HG03025 (cell line): Measurements from ENCODE around the gene PCDH9.

Source experiments
- ATAC-seq: cut with Tn5 transposase; IDR thresholded peaks from one replicate; pipeline ENCODE4 v1.9.1; 2021; ENCODE audit warnings: mild to moderate bottlenecking, moderate library complexity; ENCODE audit not compliant: unreplicated experiment, low FRiP score

PCDH9 gene

GRCh38 chr13:67225252-67226159 lies 4.6 kb downstream of the PCDH9 start:
- ATAC-seq, result no peak

GRCh38 chr13:67224148-67224846 lies 5.8 kb downstream of the PCDH9 start:
- no peak for ATAC-seq

- ATAC-seq, result no peak
Measured at GRCh38 chr13:67223742-67224141, 6.4 kb downstream of the PCDH9 start.

GRCh38 chr13:67223024-67223423 lies 7.1 kb downstream of the PCDH9 start:
- ATAC-seq, result no peak

- peak; percentile 68 for ATAC-seq
Measured at GRCh38 chr13:67221630-67222226, 8.4 kb downstream of the PCDH9 start.

GRCh38 chr13:67219113-67219512 lies 11.0 kb downstream of the PCDH9 start:
- no peak for ATAC-seq

GRCh38 chr13:67217880-67218279 lies 12.3 kb downstream of the PCDH9 start:
- ATAC-seq, result no peak

GRCh38 chr13:67216864-67217263 lies 13.3 kb downstream of the PCDH9 start:
- ATAC-seq, result no peak

GRCh38 chr13:67210208-67210607 lies 19.9 kb downstream of the PCDH9 start:
- ATAC-seq, result no peak

GRCh38 chr13:67208552-67208951 lies 21.6 kb downstream of the PCDH9 start:
- no peak for ATAC-seq

GRCh38 chr13:67204764-67205163 lies 25.4 kb downstream of the PCDH9 start:
- ATAC-seq, result no peak

GRCh38 chr13:67200605-67201004 lies 29.5 kb downstream of the PCDH9 start:
- ATAC-seq, result no peak

- ATAC-seq, result no peak
Measured at GRCh38 chr13:67200183-67200582, 30.0 kb downstream of the PCDH9 start.

- ATAC-seq, result no peak
Measured at GRCh38 chr13:67197704-67198103, 32.4 kb downstream of the PCDH9 start.

GRCh38 chr13:67193979-67194378 lies 36.2 kb downstream of the PCDH9 start:
- ATAC-seq, result no peak

- ATAC-seq, result no peak
Measured at GRCh38 chr13:67192751-67193150, 37.4 kb downstream of the PCDH9 start.

GRCh38 chr13:67186995-67187569 lies 43.1 kb downstream of the PCDH9 start:
- no peak for ATAC-seq

GRCh38 chr13:67184247-67184646 lies 45.9 kb downstream of the PCDH9 start:
- no peak for ATAC-seq

GRCh38 chr13:67183151-67183550 lies 47.0 kb downstream of the PCDH9 start:
- no peak for ATAC-seq

- ATAC-seq, result no peak
Measured at GRCh38 chr13:67175836-67176459, 54.2 kb downstream of the PCDH9 start.

GRCh38 chr13:67168384-67168783 lies 61.8 kb downstream of the PCDH9 start:
- no peak for ATAC-seq
